ENCODE data around the gene ZCCHC4. TPM values are rescaled to one million over a fixed set of nuclear protein-coding genes. Genes with fewer than 3 reads are reported as not detected.

The ZCCHC4 gene, protein sequence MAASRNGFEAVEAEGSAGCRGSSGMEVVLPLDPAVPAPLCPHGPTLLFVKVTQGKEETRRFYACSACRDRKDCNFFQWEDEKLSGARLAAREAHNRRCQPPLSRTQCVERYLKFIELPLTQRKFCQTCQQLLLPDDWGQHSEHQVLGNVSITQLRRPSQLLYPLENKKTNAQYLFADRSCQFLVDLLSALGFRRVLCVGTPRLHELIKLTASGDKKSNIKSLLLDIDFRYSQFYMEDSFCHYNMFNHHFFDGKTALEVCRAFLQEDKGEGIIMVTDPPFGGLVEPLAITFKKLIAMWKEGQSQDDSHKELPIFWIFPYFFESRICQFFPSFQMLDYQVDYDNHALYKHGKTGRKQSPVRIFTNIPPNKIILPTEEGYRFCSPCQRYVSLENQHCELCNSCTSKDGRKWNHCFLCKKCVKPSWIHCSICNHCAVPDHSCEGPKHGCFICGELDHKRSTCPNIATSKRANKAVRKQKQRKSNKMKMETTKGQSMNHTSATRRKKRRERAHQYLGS
- total RNA-seq = 7.0 and 9.7 TPM in 2 replicates

DNA sequence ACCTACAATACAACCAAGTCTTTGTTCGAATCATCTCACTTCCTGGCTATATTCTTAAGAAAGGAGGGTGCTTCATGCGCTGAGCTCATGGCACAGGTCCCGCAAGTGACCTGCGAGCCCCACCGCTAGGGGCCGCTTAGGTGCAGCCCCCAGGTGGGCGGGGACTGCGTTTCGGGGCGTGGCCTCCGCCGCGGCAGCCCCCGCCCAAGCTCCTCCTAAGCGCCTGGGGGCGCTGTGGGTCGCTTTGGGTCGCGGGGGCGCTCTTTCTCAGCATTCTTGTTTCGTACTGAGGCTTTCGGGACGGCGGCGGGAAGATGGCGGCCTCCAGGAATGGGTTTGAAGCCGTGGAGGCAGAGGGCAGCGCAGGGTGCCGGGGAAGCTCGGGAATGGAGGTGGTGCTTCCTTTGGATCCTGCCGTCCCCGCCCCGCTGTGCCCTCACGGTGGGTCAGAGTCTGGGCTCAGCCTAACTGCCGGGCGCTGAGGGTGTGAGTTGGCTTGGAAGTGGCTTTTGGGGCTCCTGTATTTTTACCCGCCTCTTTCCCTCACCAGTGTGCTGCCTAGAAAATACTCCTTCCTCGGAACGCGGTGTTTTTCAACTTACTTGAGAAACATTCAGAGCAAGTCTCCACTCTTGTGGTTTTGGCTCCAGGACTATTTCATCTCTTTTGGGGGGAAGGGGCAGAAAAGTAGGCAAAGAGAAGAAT, at the start of gene ZCCHC4:
Gene ZCCHC4 (plus strand): TSS at position 279 of the 705 bp plus-strand sequence. CDS start 36 bp downstream, at position 315.
- peak within 1 kb of the TSS; percentile 93 for H3K4me3 ChIP-seq (ENCODE audit: low read depth, low read length)
- H3K27me3 ChIP-seq (ENCODE audit: control insufficient read depth, insufficient read depth, low read length) = no peaks in the 10 kb centered on the region
- TF ChIP-seq, protein P1, sequence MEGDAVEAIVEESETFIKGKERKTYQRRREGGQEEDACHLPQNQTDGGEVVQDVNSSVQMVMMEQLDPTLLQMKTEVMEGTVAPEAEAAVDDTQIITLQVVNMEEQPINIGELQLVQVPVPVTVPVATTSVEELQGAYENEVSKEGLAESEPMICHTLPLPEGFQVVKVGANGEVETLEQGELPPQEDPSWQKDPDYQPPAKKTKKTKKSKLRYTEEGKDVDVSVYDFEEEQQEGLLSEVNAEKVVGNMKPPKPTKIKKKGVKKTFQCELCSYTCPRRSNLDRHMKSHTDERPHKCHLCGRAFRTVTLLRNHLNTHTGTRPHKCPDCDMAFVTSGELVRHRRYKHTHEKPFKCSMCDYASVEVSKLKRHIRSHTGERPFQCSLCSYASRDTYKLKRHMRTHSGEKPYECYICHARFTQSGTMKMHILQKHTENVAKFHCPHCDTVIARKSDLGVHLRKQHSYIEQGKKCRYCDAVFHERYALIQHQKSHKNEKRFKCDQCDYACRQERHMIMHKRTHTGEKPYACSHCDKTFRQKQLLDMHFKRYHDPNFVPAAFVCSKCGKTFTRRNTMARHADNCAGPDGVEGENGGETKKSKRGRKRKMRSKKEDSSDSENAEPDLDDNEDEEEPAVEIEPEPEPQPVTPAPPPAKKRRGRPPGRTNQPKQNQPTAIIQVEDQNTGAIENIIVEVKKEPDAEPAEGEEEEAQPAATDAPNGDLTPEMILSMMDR (IDR thresholded peaks at IDR 0.05; ENCODE audit: insufficient read depth, low read length, poor library complexity, severe bottlenecking) = peak; percentile 99
- no peak for DNase-seq (ENCODE audit: low read depth)
- no peaks in the 10 kb centered on the region for H3K36me3 ChIP-seq (ENCODE audit: control insufficient read depth, insufficient read depth, low read length)

DNA sequence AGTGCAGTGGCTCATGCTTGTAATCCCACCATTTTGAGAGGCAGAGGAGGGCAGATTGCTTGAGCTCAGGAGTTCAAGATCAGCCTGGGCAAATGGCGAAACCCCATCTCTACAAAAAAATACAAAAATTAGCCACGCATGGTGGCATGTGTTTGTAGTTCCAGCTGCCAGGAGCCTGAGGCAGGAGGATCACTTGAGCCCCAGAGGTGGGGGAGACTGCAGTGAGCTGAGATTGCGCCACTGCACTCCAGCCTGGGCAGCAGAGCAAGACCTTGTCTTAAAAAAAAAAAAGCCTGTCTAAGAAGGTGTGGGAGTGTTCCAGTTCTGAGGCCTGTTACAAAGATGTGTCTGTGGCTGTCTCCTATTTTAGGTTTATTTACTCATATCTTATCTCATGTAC, 40.7 kb upstream of the ZCCHC4 start:
- Histone ChIP-seq H3K36me3 (ENCODE audit: control insufficient read depth, insufficient read depth, low read length) (no peaks in the 10 kb centered on the region), H3K27me3 (ENCODE audit: control insufficient read depth, insufficient read depth, low read length) (no peaks in the 10 kb centered on the region), H3K4me3 (ENCODE audit: low read depth, low read length) (no peak overlapping the region)
- TF ChIP-seq, protein P1 (IDR thresholded peaks at IDR 0.05; ENCODE audit: insufficient read depth, low read length, poor library complexity, severe bottlenecking) = no peak
- DNase-seq (ENCODE audit: low read depth) = no peak

DNA sequence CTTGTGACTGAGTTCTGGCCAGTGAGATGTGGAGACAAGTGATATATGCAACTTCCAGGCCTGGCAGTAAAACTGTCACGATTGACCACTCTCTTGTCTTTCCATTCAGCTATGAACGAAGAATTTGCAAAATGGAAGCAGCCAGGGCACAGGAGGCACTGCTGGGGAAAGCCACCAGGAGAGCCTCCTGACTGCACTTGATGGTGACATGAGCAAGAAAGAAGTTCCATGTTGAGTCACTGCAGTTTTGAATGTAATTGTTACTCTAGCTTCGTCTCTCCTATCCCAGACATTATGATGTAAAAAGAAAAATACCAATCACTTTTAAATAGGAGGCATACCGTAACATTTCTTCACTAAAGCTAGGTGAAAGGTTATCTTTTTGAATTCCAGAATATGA, 32.4 kb upstream of the ZCCHC4 start:
- H3K36me3 ChIP-seq (ENCODE audit: control insufficient read depth, insufficient read depth, low read length) = peaks cover 2% of the 10 kb centered on the region
- no peaks in the 10 kb centered on the region for H3K27me3 ChIP-seq (ENCODE audit: control insufficient read depth, insufficient read depth, low read length)
- H3K4me3 ChIP-seq (ENCODE audit: low read depth, low read length) = no peak overlapping the region
- TF ChIP-seq, protein P1 (IDR thresholded peaks at IDR 0.05; ENCODE audit: insufficient read depth, low read length, poor library complexity, severe bottlenecking) = no peak
- DNase-seq (ENCODE audit: low read depth) = no peak

DNA sequence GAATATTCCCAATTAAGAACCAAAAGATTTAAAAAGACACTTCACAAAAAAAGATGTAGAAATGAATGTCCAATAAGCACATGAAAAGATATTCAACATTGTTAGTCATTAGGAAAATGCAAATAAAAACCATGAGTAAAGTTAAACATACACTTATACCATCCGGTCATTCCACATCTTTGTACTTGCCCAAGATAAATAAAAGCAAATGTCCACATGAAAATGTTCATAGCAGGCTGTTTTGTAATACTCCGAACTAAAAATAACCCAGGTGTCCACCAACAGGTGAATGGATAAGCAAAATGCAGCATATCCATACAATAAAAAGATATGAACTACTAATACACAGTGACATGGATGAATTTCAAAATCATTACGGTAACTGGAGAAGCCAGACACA, 28.6 kb upstream of the ZCCHC4 start:
- TF ChIP-seq, protein P1 (IDR thresholded peaks at IDR 0.05; ENCODE audit: insufficient read depth, low read length, poor library complexity, severe bottlenecking) = no peak
- DNase-seq (ENCODE audit: low read depth) = no peak
- H3K36me3 ChIP-seq (ENCODE audit: control insufficient read depth, insufficient read depth, low read length) = peaks cover 2% of the 10 kb centered on the region
- H3K4me3 ChIP-seq (ENCODE audit: low read depth, low read length) = no peak overlapping the region
- no peaks in the 10 kb centered on the region for H3K27me3 ChIP-seq (ENCODE audit: control insufficient read depth, insufficient read depth, low read length)

DNA sequence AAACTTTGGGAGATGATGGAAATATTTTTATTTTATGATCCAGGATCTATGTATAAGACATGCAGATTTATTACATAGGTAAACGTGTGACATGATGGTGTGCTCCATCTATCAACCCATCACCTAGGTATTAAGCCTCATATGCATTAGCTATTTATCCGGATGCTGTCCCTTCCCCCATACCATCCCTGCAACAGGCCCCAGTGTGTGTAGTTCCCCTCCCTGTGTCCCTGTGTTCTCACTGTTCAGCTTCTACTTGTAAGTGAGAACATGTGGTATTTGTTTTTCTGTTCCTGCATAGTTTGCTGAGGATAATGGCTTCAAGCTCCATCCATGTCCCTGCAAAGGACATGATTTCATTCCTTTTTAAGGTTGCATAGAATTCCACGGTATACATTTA, 28.1 kb upstream of the ZCCHC4 start:
- peaks cover 2% of the 10 kb centered on the region for H3K36me3 ChIP-seq (ENCODE audit: control insufficient read depth, insufficient read depth, low read length)
- TF ChIP-seq, protein P1 (IDR thresholded peaks at IDR 0.05; ENCODE audit: insufficient read depth, low read length, poor library complexity, severe bottlenecking) = no peak
- no peaks in the 10 kb centered on the region for H3K27me3 ChIP-seq (ENCODE audit: control insufficient read depth, insufficient read depth, low read length)
- no peak for DNase-seq (ENCODE audit: low read depth)
- no peak overlapping the region for H3K4me3 ChIP-seq (ENCODE audit: low read depth, low read length)

Measured in kidney epithelial cell (primary cell).